ENCODE measurements around the gene TLDC2. TPM values are rescaled to one million over a fixed set of nuclear protein-coding genes. Genes with fewer than 3 reads are reported as not detected.

Gene TLDC2
- polyA plus RNA-seq, 3 donors = not detected

DNA sequence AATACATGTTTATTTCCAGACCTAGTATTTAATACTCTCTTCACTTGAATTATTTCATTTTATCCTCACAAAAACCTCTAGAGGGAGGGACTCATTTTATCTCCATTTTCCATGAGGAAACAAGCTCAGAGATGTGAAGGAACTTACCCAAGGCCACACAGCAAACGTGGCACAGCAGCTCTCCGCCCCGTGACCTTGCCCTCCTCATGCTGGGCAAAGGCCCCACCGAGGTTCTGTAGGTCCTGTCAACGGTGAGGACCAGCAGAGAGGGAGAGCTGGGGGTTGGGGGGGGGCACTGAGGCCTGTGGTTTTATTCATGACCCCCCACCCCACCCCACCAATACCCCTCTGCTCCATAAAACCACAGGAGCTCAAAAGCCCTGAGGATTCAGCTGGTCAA is 40.9 kb upstream of the TLDC2 start:
- H3K36me3 ChIP-seq (replicated peaks in 1 of 2; ENCODE audit: control insufficient read depth in 1 of 2, insufficient read depth in 2 of 2, low read length in 2 of 2) = no peaks in the 10 kb centered on the region
- no peak for DNase-seq
- intact Hi-C loops (cut with micrococcal nuclease) = no loop called here
- WGBS (ENCODE audit: insufficient coverage) = 100% methylated on average over 1 of the region's 5 CpGs
- no peaks in the 10 kb centered on the region for H3K9me3 ChIP-seq (replicated peaks in 1 of 2; ENCODE audit: control insufficient read depth in 1 of 2, insufficient read depth in 1 of 2, low read length in 2 of 2)
- Mint-ChIP-seq H3K27me3 (ENCODE audit: low read depth in 3 of 3) (peaks cover 0 to 4% (median 2%) of the 10 kb centered on the region in 3 donors), H3K27ac (peak overlapping the region in 5 of 7 donors; percentile 85 to 95 (median 91)), H3K36me3 (peaks cover 15 to 32% of the 10 kb centered on the region in 2 donors), H3K4me3 (peak overlapping the region; percentile 71 to 82), H3K4me1 (peaks cover 22% of the 10 kb centered on the region), H3K9me3 (no peaks in the 10 kb centered on the region)
- TF ChIP-seq, protein P1, sequence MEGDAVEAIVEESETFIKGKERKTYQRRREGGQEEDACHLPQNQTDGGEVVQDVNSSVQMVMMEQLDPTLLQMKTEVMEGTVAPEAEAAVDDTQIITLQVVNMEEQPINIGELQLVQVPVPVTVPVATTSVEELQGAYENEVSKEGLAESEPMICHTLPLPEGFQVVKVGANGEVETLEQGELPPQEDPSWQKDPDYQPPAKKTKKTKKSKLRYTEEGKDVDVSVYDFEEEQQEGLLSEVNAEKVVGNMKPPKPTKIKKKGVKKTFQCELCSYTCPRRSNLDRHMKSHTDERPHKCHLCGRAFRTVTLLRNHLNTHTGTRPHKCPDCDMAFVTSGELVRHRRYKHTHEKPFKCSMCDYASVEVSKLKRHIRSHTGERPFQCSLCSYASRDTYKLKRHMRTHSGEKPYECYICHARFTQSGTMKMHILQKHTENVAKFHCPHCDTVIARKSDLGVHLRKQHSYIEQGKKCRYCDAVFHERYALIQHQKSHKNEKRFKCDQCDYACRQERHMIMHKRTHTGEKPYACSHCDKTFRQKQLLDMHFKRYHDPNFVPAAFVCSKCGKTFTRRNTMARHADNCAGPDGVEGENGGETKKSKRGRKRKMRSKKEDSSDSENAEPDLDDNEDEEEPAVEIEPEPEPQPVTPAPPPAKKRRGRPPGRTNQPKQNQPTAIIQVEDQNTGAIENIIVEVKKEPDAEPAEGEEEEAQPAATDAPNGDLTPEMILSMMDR (IDR thresholded peaks at IDR 0.05) = no peak
- H3K9ac ChIP-seq (ENCODE audit: insufficient read depth, low read length, poor library complexity, severe bottlenecking) = no peak overlapping the region
- H3K4me1 ChIP-seq (ENCODE audit: control insufficient read depth in 1 of 2, insufficient read depth in 2 of 2, low read length in 2 of 2) = peaks cover 21 to 25% of the 10 kb centered on the region in 2 donors
- H3K4me3 ChIP-seq (replicated peaks in 1 of 3; ENCODE audit: low read depth in 2 of 3, low read length in 3 of 3) = peak overlapping the region in 1 of 3 experiments; percentile 71
- H3K4me2 ChIP-seq (replicated peaks; ENCODE audit: extremely low read depth, low read length, poor library complexity, severe bottlenecking) = peak overlapping the region; percentile 86
- H2AFZ ChIP-seq (ENCODE audit: insufficient read depth, low read depth, low read length, poor library complexity, severe bottlenecking) = peak overlapping the region; percentile 56
- H4K20me1 ChIP-seq (ENCODE audit: insufficient read depth, low read length) = peaks cover 5% of the 10 kb centered on the region
- no peaks in the 10 kb centered on the region for H3K27me3 ChIP-seq (ENCODE audit: control insufficient read depth in 2 of 2, insufficient read depth in 2 of 2, low read length in 2 of 2)
- peak overlapping the region in 1 of 2 donors; percentile 79 for H3K27ac ChIP-seq (ENCODE audit: low read depth in 1 of 2, low read length in 2 of 2)
- H3K79me2 ChIP-seq (ENCODE audit: insufficient read depth, low read length) = peaks cover 9% of the 10 kb centered on the region

DNA sequence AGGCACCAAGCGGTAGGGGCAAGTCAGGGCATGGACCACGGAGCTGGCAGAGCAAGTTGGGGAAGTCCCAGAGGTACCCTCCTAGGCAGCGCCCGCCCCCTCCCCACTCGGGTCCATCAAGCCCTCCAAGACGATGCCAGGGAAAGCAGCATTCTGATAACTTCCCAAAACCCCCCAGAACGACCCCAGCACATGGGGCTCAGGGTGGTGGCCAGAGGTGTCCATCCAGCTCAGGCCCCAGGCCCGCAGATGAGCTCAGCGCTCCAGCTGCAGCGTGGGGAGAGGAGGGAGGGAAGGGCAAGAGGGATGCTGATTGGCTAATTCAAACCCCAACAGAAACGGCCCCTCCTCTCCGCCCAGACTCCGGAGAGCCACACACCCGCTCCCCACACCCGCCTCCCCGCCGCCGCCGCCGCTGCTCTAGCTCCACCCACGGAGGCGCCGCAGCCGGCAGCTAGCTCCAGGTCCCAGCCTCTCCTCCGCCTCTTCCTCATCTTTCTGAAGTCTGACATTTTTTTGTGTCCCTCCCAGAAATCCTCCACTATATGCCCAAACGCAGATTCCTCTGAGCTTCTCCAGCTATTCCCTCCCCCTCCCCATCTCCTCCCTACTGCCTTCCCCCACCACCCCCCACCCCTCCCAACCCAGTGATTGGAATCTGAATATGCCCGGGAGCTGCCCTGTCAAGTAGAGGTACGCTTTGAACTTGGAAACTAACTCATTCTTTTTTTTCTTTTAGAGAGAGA is 40.3 kb upstream of the TLDC2 start:
- no peaks in the 10 kb centered on the region for H3K9me3 ChIP-seq (replicated peaks in 1 of 2; ENCODE audit: control insufficient read depth in 1 of 2, insufficient read depth in 1 of 2, low read length in 2 of 2)
- H3K4me1 ChIP-seq (ENCODE audit: control insufficient read depth in 1 of 2, insufficient read depth in 2 of 2, low read length in 2 of 2) = peaks cover 21 to 25% of the 10 kb centered on the region in 2 donors
- peak overlapping the region; percentile 85 to 95 (median 93) for H3K27ac Mint-ChIP-seq
- peaks cover 15 to 30% of the 10 kb centered on the region in 2 donors for H3K36me3 Mint-ChIP-seq
- no peak overlapping the region for H3K9ac ChIP-seq (ENCODE audit: insufficient read depth, low read length, poor library complexity, severe bottlenecking)
- peaks cover 5% of the 10 kb centered on the region for H4K20me1 ChIP-seq (ENCODE audit: insufficient read depth, low read length)
- peak overlapping the region; percentile 65 to 79 for H3K27ac ChIP-seq (ENCODE audit: low read depth in 1 of 2, low read length in 2 of 2)
- H3K4me2 ChIP-seq (replicated peaks; ENCODE audit: extremely low read depth, low read length, poor library complexity, severe bottlenecking) = peak overlapping the region; percentile 86
- peaks cover 9% of the 10 kb centered on the region for H3K79me2 ChIP-seq (ENCODE audit: insufficient read depth, low read length)
- under 1% methylated on average over 22 of the region's 28 CpGs for WGBS (ENCODE audit: insufficient coverage)
- TF ChIP-seq, protein P1 (IDR thresholded peaks at IDR 0.05) = no peak
- H3K4me3 ChIP-seq (replicated peaks in 1 of 3; ENCODE audit: low read depth in 2 of 3, low read length in 3 of 3) = peak overlapping the region in 2 of 3 experiments; percentile 24 to 71
- peak; percentile 92 to 93 (median 92) for DNase-seq
- peak overlapping the region; percentile 71 to 82 for H3K4me3 Mint-ChIP-seq
- no peaks in the 10 kb centered on the region for H3K36me3 ChIP-seq (replicated peaks in 1 of 2; ENCODE audit: control insufficient read depth in 1 of 2, insufficient read depth in 2 of 2, low read length in 2 of 2)
- no peaks in the 10 kb centered on the region for H3K27me3 ChIP-seq (ENCODE audit: control insufficient read depth in 2 of 2, insufficient read depth in 2 of 2, low read length in 2 of 2)
- intact Hi-C loops (cut with micrococcal nuclease) = loop anchor here in 1 of 2 donors (2.0 kb wide), 1 partner anchor 27 kb away; a partner anchor contains a TSS
- H3K4me1 Mint-ChIP-seq = peaks cover 22% of the 10 kb centered on the region
- H3K27me3 Mint-ChIP-seq (ENCODE audit: low read depth in 3 of 3) = peaks cover 0 to 4% (median 2%) of the 10 kb centered on the region in 3 donors
- H3K9me3 Mint-ChIP-seq = no peaks in the 10 kb centered on the region
- H2AFZ ChIP-seq (ENCODE audit: insufficient read depth, low read depth, low read length, poor library complexity, severe bottlenecking) = peak overlapping the region; percentile 56

Data from CD14-positive monocyte (primary cell).